ENCODE results near the gene TTLL10.

DNA sequence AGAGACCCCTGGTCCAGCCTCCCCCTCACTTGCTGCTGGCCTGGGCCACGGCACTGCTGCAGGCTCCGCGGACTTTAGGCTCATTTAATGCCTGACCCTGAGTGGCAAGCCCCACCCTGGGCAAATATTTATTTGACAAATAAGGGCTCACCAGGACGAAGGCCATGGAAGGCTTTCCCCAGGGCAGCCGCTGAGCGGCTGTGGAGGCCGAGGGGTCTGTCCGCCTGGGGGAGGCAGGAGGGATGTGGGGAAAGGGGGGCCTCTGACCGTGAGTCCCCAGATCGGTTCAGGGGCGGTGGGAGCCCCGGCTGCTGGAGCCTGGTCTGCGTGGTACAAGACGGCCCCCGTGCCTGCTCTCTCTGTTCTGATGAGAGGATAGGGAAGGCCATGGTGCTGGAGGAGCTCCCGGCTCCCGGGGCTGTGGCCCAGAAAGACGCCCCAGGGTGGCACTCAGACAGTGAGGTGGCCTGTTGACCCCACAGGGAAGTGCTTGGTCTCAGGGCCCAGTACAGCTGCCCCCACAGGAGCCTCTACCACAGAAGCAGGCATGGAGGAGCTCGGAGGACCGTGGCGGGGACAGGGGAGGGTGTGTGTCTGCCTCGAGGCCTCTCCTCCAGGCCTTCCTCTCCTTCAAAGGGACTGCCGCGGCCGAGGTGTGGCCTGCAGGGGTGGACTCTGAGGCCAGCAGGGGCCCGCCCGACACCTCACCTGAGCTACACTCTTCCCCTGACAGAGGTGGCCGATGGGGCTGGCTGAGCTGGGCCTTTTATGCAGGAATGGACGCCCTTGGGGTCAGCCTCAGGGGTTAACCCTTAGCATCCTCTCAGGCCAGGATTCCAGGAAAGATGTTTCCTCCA lies 48.7 kb upstream of the TTLL10 start:
- TF ChIP-seq CTCF (IDR thresholded peaks at IDR 0.05; ENCODE audit: insufficient read depth, low read depth, low read length) (no peak), EZH2 (IDR thresholded peaks at IDR 0.05; ENCODE audit: insufficient read depth, low read length) (no peak)

All from astrocyte (in vitro differentiated cells and primary cell).